Dedifferentiated amniotic fluid mesenchymal stem cell (primary cell): ENCODE data around the gene BEND6.
A peak's percentile ranks its signal among the peaks of the same experiment; 100 is the strongest.
"Not testable (repeated sequence)": the region's sequence is repeated elsewhere in the genome, so short reads cannot be mapped to it uniquely, and the experiment has no call there.

Experiments used
- DNase-seq: peaks from one replicate; pipeline ENCODE4 v3.0.0-alpha.2; 2016; ENCODE audit errors: extremely low spot score

Gene BEND6

DNA sequence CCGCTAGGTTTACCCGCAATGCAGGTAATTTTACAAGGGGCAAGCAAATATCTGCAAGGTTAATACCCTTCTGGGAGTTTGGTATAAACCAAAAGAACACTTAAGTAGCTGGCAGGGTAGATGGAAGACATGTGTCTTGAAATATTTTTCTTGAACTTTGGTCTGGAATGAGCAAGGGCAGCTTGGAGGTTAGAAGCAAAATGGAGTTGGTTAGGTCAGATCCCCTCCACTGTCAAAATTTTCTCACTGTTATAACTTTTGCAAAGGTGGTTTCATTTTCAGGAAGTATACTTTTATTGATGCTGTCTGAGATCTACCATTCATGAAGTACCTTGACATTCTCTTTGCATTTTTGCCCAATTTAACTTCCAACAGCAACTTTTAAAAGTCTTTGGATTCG lies 78.3 kb downstream of the BEND6 start:
- no peak for DNase-seq

DNA sequence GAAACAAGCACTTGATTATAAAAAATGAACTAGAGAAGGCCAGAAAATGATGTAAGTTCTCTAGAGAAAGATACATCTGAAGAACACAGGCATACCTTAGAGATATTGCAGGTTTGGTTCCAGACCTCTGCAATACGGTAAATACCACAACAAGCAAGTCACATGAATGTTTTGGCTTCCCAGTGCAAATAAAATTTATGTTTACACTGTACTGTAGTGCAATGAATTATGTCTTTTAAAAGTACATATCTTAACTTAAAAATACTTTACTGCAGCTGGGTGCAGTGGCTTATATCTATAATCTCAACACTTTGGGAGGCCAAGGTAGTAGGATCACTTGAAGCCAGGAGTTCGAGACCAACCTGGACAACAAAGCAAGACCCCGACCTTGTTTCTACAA lies 80.6 kb downstream of the BEND6 start:
- DNase-seq = no peak

DNA sequence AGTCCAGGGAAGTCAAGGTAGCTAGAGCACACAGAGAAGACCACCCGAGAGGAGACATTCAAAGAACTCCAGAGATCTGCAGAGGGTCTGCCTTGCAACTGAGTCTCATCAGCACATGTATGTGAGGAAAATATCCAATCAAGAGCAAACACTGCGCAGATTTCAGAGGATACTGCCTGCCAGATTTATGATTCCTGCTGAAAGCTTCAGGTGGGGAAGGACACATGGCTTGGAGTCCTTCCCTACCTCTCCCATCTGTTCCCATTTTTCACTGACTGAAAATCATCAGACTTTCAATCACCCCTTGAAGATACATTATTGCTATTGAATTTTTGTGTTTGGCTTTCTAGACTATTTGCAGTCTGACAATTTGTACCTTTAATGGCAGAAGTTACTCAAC lies 84.0 kb downstream of the BEND6 start:
- DNase-seq = no peak

DNA sequence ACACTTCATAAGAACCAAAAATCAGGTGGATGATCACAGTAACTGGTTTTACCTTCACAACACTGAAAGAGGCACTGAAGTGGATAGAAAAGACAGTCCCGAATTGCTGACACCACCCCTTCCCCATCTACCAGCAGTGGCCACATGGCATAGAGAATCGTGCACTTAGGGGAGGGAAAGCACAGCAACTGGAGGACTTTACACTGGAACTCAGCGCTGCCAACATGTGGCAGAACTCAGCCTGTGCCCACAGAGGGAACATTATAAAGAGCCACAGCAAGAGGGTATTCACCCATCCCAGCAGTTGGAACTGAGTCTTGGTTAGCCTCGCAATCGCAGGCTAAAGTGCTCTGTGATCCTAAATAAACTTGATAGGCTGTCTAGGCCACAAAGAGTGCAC lies 85.1 kb downstream of the BEND6 start:
- DNase-seq = no peak

DNA sequence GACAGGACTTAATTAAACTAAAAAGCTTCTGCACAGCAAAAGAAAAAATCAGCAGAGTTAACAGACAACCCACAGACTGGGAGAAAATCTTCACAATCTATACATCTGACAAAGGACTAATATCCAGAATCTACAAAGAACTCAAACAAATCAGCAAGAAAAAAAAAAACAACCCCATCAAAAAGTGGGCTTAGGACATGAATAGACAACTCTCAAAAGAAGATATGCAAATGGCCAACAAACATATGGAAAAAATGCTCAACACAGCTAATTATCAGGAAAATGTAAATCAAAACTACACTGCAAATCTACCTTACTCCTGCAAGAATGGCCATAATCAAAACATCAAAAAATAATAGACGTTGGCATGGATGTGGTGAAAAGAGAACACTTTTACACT lies 89.2 kb downstream of the BEND6 start:
- DNase-seq = not testable (repeated sequence)

DNA sequence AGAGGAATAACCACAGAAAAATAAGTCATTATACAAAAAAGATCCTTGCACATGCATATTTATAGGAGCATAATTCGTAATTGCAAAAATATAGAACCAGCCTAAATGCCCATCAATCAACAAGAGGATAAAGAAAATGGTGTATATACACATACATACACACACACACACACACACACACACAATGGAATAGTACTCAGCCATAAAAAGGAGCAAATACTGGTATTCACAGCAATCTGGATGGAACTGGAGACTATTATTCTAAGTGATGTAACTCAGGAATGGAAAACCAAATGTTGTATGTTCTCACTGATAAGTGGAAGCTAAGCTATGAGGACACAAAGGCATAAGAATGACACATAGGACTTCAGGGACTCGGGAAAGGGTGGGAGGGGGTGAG lies 89.7 kb downstream of the BEND6 start:
- no peak for DNase-seq

DNA sequence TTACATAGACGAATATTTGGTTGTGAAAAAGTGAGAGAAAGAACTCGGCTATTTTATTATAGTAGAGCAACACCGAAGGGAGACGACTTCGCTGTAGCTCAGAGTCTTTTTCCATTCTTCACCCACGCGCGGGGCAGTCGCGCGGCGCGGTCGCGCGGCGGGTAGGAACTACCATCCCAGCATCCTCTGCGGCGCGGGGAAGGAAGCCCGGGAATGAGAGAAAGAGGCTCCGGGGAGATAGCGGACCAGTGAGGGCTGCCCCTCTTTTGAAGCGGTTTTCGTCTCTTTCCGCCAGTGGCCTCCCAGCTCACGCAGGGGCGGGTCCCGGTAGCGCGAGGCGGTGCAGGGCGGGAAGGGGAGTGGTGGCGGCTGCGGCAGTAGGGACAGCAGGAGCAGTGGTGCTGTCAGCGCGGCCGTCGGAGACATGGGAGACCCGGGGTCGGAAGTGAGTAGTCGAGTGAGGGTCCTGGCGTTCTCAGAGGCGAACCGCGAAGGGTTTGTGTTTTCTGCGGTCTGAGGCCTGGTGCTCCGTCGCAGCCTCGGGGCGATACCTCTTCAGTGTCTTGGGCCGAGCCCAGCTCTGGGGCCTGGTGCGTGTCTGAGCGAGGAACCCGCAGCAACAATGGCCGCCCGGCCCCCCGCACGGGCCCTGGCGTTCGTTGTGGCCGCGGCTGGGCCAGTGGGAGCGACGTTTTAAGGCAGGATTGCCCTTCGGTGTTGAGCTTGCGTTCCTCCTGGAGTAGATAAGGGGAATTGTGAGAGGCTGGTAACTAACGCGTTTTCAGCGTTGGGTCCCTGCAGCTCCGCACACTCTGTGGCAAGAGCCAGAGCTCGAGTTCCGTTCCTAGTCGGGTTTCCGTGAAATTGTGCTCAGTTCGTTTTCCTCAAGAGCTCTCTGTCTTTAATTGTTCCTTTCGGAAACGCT lies 91.7 kb downstream of the BEND6 start, which contains the start of gene KIAA1586:
TSS of gene KIAA1586 (plus strand) at position 362 of the 925 bp plus-strand sequence. CDS start at position 425, 63 bp downstream.
- peak; percentile 89 for DNase-seq

DNA sequence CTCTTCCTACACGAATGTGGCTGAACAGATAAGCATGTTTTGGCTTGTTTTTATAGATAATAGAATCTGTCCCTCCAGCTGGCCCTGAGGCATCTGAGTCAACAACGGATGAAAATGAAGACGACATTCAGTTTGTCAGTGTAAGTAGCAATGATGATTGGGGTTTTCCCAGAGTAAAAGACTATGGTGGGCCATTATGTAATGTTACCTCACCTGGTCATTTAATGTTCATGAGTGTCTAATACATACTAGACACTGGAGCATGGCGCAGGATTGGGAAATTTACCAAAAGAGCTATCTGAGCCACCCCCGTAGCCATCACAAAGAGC lies 92.3 kb downstream of the BEND6 start:
- not testable (repeated sequence) for DNase-seq

DNA sequence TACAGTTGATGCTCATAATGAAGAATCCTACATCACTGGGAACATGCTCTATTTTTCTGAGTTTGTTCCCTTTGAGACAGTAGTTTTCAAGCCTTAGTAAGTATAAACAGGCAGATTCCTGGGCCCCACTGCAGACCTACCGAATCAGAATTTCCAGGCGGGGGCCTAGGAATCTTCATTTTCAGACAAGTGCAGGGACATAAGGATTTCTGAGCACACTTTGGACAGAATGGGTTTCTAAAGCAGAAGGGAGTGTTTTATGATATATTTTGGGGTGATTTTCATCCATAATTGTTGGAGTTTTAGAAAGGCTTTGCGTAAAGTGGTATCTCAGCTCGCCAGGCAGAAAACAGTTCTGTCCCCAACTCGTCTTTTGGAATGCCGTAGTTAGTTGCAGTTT lies 93.0 kb downstream of the BEND6 start:
- DNase-seq = not testable (repeated sequence)

DNA sequence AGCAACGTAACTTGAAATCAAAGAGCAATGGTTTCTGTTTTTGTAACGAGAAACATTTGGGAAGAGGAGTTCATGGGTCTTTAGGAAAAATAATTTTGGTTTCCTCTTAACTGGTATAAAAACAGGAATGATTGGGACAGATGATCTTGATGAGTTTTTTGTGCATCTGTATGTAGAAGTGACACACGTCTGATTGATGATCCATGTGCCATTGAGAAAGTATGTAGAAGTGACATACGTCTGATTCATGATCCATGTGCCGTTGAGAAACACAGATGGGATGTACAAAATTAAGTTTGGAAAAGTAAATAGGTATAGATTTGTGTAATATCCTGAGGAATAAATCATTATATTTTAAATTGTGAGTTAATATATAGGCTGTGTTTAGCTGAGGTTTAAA lies 93.7 kb downstream of the BEND6 start:
- DNase-seq = no peak

DNA sequence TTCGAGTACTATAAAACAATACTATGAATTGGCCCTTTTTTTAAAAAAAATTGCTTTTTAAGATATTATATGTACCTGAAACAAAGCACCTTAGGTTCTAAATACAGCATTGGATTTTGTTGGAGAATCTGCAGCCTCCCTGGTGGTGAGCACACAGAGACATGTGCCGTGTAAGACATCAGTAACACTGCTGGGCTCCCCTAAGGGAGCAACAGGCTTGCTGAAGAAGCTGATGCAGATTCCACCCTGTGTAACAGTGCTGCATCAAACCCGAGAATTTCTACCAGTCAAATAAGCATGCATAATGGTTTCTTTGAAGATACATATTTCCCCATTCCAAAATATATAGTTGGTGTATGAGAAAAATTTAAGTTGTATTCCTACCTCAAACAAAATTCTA lies 108.9 kb downstream of the BEND6 start:
- no peak for DNase-seq

DNA sequence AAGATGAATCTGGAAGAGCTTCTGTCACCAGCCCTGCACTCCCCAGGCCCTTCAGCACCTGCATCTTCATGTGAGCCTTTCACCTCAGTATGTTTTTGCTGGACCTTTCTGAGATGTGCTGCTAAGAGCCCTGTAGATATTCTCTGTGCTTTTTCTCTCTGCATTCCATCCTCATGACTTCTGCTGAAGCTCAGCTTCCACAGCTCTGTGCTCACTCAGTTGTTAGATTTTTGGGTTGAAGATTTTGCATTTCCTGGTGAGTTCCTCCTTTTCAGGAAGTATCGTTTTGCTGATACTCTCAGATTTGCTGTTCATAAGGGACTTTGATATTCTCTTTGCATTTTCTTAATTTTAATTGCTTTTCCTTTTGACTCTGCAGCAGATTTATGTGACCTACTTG lies 109.9 kb downstream of the BEND6 start:
- peak; percentile 36 for DNase-seq

DNA sequence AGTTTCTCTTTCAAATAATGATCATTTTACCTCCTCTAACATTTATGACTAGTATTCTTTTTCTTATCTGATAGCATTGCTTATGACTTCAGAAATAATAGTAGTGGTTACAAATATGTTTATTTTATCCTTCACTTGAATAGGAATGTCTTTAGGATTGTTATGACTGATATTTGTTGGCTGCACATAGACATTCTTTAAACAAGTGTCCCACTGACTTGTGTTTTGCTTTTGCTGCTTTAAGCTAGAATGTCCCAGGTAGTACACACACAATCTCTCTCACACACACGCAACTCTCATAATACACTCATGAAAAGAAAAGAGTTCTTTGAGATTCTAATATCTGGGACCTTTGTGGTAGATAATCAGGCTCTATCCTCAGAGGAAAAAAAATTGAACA lies 113.2 kb downstream of the BEND6 start:
- peak; percentile 33 for DNase-seq

DNA sequence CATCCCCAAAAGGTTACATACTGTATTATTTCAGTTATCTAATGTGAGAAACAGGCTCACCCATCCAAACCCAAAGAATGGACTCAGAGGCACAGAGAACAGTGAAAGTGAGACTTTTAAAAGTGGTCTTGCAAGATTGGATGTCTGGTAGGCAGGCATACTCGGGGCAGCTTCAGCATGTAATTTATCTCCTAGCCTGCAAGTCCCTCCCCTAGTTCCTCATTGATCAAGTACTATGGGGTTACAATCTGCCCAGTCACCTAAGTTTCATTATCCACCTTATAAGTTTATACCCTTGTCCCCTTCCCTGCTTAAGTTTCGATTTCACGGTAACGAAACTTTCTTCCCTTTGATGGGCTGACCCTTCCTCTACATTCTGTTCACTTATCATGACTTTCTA lies 114.3 kb downstream of the BEND6 start:
- DNase-seq = no peak

DNA sequence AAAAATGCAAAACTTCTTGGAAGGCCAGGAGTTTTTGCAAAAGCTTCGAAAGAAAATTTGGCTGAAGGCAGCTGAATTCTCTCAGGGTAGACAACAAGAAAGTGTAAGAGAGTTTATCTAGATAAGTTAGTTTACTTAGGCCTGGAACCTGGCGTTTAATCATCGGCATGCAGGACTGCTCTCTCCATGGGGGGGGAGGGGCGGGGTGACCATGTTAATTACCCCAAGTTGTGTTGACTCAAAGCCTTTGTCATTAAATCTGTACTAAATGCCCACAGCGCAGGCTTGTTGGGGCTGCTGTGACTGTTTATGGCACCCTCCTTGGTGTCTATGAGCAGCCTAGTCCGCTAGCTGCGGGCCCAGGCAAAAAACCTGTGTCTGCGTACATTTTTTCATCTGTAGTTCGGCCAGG lies 115.0 kb downstream of the BEND6 start:
- no peak for DNase-seq

DNA sequence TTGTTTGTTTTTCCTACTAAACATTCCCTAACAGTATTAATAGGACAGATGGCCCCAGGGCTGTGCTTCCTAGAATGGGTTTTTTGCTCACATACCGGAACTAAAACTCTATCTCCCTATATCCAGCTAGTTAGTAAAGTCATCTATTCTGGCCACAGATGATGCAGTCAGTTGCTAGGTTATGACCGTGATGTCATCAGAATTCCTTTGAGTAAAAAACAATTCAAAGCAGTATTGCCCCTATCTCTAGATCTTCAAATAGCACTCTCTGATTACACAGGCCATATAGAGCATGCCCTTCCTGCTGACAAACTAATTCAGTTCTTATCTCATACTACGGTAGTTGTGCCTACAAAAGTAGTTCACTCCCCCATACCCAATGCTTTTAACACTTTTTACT lies 117.2 kb downstream of the BEND6 start:
- DNase-seq = no peak

DNA sequence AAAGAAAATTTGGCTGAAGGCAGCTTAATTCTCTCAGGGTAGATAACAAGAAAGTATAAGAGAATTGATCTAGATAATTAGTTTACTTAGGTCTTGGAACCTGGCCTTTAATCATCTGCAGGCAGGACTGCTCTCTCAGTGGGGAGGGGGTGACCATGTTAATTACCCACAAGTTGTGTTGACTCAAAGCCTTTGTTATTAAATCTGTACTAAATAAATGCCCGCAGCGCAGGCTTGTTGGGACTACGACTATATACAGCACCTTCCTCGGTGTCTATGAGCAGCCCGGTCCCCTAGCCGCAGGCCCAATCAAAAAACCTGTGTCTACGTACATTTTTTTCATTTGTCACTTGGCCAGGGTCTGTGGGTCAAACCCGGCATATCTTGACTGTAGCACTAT lies 119.5 kb downstream of the BEND6 start:
- DNase-seq = no peak

DNA sequence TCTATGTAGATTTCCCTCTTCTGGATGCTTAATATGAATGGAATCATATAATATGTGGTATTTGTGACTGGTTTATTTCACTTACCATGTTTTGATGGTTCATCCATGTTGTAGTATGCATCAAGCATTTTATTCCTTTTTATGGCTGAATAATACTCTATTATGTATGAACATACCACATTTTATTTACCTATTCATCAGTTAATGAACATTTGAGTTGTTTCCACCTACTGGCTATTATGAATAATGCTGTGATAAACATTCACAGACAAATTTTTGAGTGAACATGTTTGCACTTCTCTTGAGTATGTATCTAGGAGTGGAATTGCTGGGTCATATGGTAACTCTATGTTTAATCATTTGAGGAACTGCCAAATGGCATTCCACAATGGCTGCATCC lies 120.2 kb downstream of the BEND6 start:
- DNase-seq = no peak
